H1 (cell line): ENCODE measurements around the gene ATG16L2. TPM values are rescaled to one million over a fixed set of nuclear protein-coding genes. Genes with fewer than 3 reads are reported as not detected.

Experiments used
- ASH2L ChIP-seq: fragments of 200-600, 300-600 bp; sonication (generic); IDR thresholded peaks from one replicate; pipeline ENCODE4 v1.7.1; 2017; ENCODE audit warnings: low read length
- CBX8 ChIP-seq: fragments of 300-800, 300-1000 bp; sonication (generic); IDR thresholded peaks from 2 replicates; pipeline ENCODE4 v1.7.1; 2016; ENCODE audit warnings: low read depth, low read length, borderline replicate concordance
- CTBP2 ChIP-seq: IDR thresholded peaks from 2 replicates; pipeline ENCODE4 v1.7.0; 2011; ENCODE audit warnings: borderline replicate concordance, mild to moderate bottlenecking, moderate library complexity, mixed read lengths, low read length; ENCODE audit not compliant: insufficient read depth, insufficient read length
- EGR1 ChIP-seq: IDR thresholded peaks from 2 replicates; pipeline ENCODE4 v1.6.1; 2011; ENCODE audit warnings: low read depth, low read length, borderline replicate concordance
- EZH2 ChIP-seq: fragments of 200-600 bp; sonication (generic); IDR thresholded peaks from 2 replicates; pipeline ENCODE4 v1.7.1; 2012; ENCODE audit warnings: low read depth, mild to moderate bottlenecking, moderate library complexity, low read length, inconsistent platforms; ENCODE audit not compliant: severe bottlenecking
- GTF2F1 ChIP-seq: IDR thresholded peaks from 2 replicates; pipeline ENCODE4 v1.6.1; 2012; ENCODE audit warnings: low read depth, low read length, improper control_type of control experiment, borderline replicate concordance
- HDAC6 ChIP-seq: IDR thresholded peaks from one replicate; pipeline ENCODE4 v1.7.1; 2012; ENCODE audit warnings: low read depth, mild to moderate bottlenecking, inconsistent platforms, low read length, moderate library complexity
- KDM1A ChIP-seq: fragments of 200-600, 300-600 bp; sonication (generic); IDR thresholded peaks from 2 replicates; pipeline ENCODE4 v1.7.1; 2016; ENCODE audit warnings: mild to moderate bottlenecking, low read length, borderline replicate concordance
- MAFK ChIP-seq: IDR thresholded peaks from 2 replicates; pipeline ENCODE4 v1.6.1; 2012; ENCODE audit warnings: low read depth, mild to moderate bottlenecking, improper control_type of control experiment, low read length
- RFX5 ChIP-seq: IDR thresholded peaks from 2 replicates; pipeline ENCODE4 v1.6.1; 2011; ENCODE audit warnings: low read depth, low read length, improper control_type of control experiment, borderline replicate concordance
- TAF7 ChIP-seq: optimal IDR thresholded peaks from 2 replicates; pipeline ENCODE3; 2011; ENCODE audit warnings: low read depth, mild to moderate bottlenecking, inconsistent platforms, low read length, moderate library complexity, borderline replicate concordance
- polyA plus RNA-seq, 7 experiments: library from polyadenylated mRNA; depleted of rRNA in 3 of 7; stranded (reverse) in 5 of 7; unstranded in 2 of 7; fragments of >200 nt in 5 of 7; fragments of 200-250 nt in 2 of 7; gene quantifications; 1 replicate in 5 of 7; 2 replicates in 1 of 7; 4 replicates in 1 of 7; pipeline versions ENCODE4 v1.2.1 to v1.2.3, GENCODE V29; 2011 to 2013; ENCODE audit warnings: missing spikeins in 2 of 7, mixed read lengths in 2 of 7
- total RNA-seq: library from RNA; stranded (reverse); fragmentation: NEBNext Ultra II Directional; extraction: Animal tissue kit (Norgen Biotek cat#: 25700); gene quantifications from 2 replicates; pipeline ENCODE4 v1.2.1, GENCODE V29; 2021
- TF ChIP-seq, protein P1 (sequence below): fragments of 300-600 bp; sonication (generic); IDR thresholded peaks from 2 replicates; pipeline ENCODE4 v1.7.1; 2012; ENCODE audit warnings: low read length, moderate library complexity, mild to moderate bottlenecking, inconsistent platforms; ENCODE audit not compliant: insufficient replicate concordance

The ATG16L2 gene
- total and polyA plus RNA-seq, 2 of the 8 experiments (the other 6 are each of a cell fraction or from before 2014, with no cell fraction given), result 11.0 to 18.5 TPM

- TF ChIP-seq GTF2F1, result no peak
- TF ChIP-seq MAFK, result no peak
- TF ChIP-seq HDAC6, result no peak
- no peak for TF ChIP-seq KDM1A
- no peak for TF ChIP-seq EZH2
- peak; percentile 59; the same call in 1 of the 2 replicates for TF ChIP-seq RFX5
- TF ChIP-seq ASH2L, result peak; percentile 28
- TF ChIP-seq TAF7, result no peak
- TF ChIP-seq, protein P1, sequence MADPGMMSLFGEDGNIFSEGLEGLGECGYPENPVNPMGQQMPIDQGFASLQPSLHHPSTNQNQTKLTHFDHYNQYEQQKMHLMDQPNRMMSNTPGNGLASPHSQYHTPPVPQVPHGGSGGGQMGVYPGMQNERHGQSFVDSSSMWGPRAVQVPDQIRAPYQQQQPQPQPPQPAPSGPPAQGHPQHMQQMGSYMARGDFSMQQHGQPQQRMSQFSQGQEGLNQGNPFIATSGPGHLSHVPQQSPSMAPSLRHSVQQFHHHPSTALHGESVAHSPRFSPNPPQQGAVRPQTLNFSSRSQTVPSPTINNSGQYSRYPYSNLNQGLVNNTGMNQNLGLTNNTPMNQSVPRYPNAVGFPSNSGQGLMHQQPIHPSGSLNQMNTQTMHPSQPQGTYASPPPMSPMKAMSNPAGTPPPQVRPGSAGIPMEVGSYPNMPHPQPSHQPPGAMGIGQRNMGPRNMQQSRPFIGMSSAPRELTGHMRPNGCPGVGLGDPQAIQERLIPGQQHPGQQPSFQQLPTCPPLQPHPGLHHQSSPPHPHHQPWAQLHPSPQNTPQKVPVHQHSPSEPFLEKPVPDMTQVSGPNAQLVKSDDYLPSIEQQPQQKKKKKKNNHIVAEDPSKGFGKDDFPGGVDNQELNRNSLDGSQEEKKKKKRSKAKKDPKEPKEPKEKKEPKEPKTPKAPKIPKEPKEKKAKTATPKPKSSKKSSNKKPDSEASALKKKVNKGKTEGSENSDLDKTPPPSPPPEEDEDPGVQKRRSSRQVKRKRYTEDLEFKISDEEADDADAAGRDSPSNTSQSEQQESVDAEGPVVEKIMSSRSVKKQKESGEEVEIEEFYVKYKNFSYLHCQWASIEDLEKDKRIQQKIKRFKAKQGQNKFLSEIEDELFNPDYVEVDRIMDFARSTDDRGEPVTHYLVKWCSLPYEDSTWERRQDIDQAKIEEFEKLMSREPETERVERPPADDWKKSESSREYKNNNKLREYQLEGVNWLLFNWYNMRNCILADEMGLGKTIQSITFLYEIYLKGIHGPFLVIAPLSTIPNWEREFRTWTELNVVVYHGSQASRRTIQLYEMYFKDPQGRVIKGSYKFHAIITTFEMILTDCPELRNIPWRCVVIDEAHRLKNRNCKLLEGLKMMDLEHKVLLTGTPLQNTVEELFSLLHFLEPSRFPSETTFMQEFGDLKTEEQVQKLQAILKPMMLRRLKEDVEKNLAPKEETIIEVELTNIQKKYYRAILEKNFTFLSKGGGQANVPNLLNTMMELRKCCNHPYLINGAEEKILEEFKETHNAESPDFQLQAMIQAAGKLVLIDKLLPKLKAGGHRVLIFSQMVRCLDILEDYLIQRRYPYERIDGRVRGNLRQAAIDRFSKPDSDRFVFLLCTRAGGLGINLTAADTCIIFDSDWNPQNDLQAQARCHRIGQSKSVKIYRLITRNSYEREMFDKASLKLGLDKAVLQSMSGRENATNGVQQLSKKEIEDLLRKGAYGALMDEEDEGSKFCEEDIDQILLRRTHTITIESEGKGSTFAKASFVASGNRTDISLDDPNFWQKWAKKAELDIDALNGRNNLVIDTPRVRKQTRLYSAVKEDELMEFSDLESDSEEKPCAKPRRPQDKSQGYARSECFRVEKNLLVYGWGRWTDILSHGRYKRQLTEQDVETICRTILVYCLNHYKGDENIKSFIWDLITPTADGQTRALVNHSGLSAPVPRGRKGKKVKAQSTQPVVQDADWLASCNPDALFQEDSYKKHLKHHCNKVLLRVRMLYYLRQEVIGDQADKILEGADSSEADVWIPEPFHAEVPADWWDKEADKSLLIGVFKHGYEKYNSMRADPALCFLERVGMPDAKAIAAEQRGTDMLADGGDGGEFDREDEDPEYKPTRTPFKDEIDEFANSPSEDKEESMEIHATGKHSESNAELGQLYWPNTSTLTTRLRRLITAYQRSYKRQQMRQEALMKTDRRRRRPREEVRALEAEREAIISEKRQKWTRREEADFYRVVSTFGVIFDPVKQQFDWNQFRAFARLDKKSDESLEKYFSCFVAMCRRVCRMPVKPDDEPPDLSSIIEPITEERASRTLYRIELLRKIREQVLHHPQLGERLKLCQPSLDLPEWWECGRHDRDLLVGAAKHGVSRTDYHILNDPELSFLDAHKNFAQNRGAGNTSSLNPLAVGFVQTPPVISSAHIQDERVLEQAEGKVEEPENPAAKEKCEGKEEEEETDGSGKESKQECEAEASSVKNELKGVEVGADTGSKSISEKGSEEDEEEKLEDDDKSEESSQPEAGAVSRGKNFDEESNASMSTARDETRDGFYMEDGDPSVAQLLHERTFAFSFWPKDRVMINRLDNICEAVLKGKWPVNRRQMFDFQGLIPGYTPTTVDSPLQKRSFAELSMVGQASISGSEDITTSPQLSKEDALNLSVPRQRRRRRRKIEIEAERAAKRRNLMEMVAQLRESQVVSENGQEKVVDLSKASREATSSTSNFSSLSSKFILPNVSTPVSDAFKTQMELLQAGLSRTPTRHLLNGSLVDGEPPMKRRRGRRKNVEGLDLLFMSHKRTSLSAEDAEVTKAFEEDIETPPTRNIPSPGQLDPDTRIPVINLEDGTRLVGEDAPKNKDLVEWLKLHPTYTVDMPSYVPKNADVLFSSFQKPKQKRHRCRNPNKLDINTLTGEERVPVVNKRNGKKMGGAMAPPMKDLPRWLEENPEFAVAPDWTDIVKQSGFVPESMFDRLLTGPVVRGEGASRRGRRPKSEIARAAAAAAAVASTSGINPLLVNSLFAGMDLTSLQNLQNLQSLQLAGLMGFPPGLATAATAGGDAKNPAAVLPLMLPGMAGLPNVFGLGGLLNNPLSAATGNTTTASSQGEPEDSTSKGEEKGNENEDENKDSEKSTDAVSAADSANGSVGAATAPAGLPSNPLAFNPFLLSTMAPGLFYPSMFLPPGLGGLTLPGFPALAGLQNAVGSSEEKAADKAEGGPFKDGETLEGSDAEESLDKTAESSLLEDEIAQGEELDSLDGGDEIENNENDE, result no peak
- no peak for TF ChIP-seq EGR1
- TF ChIP-seq CTBP2, result no peak
- TF ChIP-seq CBX8, result no peak
Measured at GRCh38 chr11:72764503-72764902, 49.7 kb upstream of the ATG16L2 start (continued).
